Bronchial smooth muscle cell (primary cell): Measurements from ENCODE around the gene POGK. TPM values are rescaled to one million over a fixed set of nuclear protein-coding genes. Genes with fewer than 3 reads are reported as not detected.

Source experiments
- total RNA-seq: library from RNA; depleted of rRNA; stranded (reverse); fragments of >200 nt; gene quantifications from 2 replicates; pipeline ENCODE4 v1.2.1, GENCODE V29; 2014

The POGK gene
- 13.6 and 14.1 TPM in 2 replicates for total RNA-seq

DNA sequence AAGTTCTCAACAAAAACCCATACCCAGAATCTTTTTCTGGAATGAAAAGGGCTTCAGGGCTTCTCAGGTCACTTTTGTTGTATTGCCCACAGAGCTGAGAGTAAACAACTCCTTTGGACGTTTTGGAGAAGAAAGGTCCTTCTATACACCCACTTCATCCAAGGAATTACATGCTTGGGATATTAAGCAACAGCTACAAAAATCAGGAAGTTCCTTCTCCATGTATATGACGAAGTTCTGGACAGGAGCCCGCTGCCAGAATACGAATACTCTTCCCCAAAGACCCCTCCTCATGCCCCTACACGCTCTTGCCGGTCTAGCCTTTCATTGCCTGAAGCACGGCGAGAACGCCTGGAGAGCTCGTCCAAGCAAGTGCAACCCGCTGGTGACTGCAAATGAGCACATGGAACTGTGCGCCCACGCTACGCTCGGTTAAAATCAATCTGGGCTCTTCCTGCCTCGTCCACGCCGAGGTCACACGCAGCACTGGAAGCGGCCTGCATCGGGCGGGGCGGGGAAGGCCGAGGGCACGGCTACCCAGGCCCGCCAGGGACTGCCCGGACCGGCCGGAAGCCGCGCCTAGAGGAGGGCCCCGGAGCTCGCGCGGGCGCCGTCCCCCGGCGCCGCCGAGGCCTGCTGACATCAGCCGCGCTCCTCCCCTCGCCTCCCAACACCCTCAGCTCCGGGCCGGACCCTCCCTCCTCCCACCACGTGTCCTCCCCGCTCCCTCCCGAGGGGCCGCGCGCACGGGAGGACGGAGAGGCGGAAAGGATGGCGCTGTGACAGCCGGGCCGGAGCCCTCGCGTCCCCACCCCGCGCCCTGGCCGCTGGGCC is at the start of gene POGK:
TSS of gene POGK (plus strand) at position 710 of the 834 bp plus-strand sequence. CDS start 1,482 bp downstream, outside the sequence.

GRCh38 chr1:166875734-166876539 is 36.7 kb downstream of the POGK start, which contains the start of gene TADA1:
TADA1 (minus strand) TSS chr1:166876264; CDS start chr1:166876233, 31 bp downstream.

Other genes with a start within 250 kb of the POGK start
- 8.5 and 9.9 TPM in 2 replicates for gene TADA1, start 36.8 kb downstream of the POGK start, total RNA-seq
- not detected in 2 replicates for gene ILDR2, start 136.1 kb downstream of the POGK start, total RNA-seq
- not detected in 2 replicates for gene MAEL, start 149.8 kb downstream of the POGK start, total RNA-seq